ENCODE results near the gene CCNY. TPM values are rescaled to one million over a fixed set of nuclear protein-coding genes. Genes with fewer than 3 reads are reported as not detected.

The CCNY gene
- total RNA-seq, 2 experiments from 2014 or later: 37.0 to 55.8 TPM

DNA sequence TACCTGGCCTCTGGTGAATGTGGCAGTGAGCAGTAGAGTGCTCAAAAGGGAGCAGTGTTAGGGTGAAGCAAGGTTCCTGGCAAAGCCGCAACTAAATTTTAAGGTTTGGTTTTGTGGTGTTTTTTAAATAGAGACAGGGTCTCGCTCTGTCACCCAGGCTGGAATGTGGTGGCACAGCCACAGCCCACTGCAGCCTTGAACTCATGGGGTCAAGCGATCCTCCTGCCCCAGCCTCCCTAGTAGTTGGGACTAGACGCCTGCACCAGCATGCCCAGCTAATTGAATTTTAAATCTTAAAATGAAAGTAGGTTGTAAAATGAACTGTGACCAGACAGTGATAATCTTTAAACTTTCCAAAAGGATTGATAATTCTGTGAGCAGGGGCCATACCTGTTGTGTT is 130.4 kb downstream of the CCNY start:
- Histone ChIP-seq H3K79me2 (ENCODE audit: insufficient read depth, low read depth, low read length) (peaks cover 10% of the 10 kb centered on the region; the same call in 1 of the 2 replicates), H3K27ac (ENCODE audit: low read depth, low read length, poor library complexity, severe bottlenecking) (no peak overlapping the region), H3K36me3 (ENCODE audit: insufficient read depth, low read length) (no peaks in the 10 kb centered on the region), H2AFZ (ENCODE audit: low read length) (no peak overlapping the region), H4K20me1 (ENCODE audit: insufficient read depth, low read length) (peaks cover 4% of the 10 kb centered on the region; the same call in 1 of the 2 replicates), H3K9me3 (ENCODE audit: low read length) (no peaks in the 10 kb centered on the region), H3K4me2 (ENCODE audit: low read length) (no peak overlapping the region), H3K9me2 (ENCODE audit: insufficient read depth, low read length) (no peaks in the 10 kb centered on the region), H3K4me1 (ENCODE audit: insufficient read depth, low read length, poor library complexity, severe bottlenecking) (peaks cover 22% of the 10 kb centered on the region), H3K4me3 (ENCODE audit: low read depth, low read length, poor library complexity, severe bottlenecking) (no peak overlapping the region)
- POLR2A ChIA-PET: interaction anchor here (1.3 kb wide), 1 partner anchor 26 kb away, joined by 4 read pairs; no protein-coding TSS in a partner anchor
- BruUV-seq (replicated peaks): no TSS peak
- CTCF ChIA-PET (ENCODE audit: unreplicated experiment): no interaction called here
- no peak for TF ChIP-seq EZH2phosphoT487 (IDR thresholded peaks at IDR 0.05; ENCODE audit: borderline replicate concordance, low read depth, low read length)
- TF ChIP-seq, protein P1, sequence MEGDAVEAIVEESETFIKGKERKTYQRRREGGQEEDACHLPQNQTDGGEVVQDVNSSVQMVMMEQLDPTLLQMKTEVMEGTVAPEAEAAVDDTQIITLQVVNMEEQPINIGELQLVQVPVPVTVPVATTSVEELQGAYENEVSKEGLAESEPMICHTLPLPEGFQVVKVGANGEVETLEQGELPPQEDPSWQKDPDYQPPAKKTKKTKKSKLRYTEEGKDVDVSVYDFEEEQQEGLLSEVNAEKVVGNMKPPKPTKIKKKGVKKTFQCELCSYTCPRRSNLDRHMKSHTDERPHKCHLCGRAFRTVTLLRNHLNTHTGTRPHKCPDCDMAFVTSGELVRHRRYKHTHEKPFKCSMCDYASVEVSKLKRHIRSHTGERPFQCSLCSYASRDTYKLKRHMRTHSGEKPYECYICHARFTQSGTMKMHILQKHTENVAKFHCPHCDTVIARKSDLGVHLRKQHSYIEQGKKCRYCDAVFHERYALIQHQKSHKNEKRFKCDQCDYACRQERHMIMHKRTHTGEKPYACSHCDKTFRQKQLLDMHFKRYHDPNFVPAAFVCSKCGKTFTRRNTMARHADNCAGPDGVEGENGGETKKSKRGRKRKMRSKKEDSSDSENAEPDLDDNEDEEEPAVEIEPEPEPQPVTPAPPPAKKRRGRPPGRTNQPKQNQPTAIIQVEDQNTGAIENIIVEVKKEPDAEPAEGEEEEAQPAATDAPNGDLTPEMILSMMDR (conservative IDR thresholded peaks at IDR 0.05; ENCODE audit: low read length): no peak
- intact Hi-C loops (cut with micrococcal nuclease; ENCODE audit: unreplicated experiment): no loop called here
- DNase-seq (ENCODE audit: low spot score): no peak

DNA sequence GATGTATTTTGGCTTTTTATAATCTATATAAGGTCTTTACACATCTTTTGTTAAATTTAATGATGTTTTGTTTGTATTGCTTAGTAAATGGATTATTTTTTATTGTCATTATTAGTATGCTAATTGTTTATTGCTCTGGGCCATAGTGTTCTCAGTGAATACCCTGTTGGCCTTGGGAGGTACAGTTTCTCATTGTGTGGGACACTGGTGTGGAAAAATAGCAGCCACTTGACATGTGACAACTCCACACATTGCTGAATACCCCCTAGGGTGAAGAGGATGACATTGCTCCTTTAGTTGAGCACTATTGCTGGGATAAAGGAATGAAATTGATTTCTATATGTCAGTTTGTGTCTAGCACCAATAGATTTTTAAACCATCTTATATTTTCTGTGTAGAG is 130.9 kb downstream of the CCNY start:
- CTCF ChIA-PET (ENCODE audit: unreplicated experiment): no interaction called here

More for the DNA sequence above, 130.9 kb downstream of the CCNY start:
- H3K36me3 ChIP-seq (ENCODE audit: insufficient read depth, low read length): no peaks in the 10 kb centered on the region
- H3K79me2 ChIP-seq (ENCODE audit: insufficient read depth, low read depth, low read length): peaks cover 10% of the 10 kb centered on the region; the same call in 1 of the 2 replicates
- H2AFZ ChIP-seq (ENCODE audit: low read length): no peak overlapping the region
- intact Hi-C loops (cut with micrococcal nuclease; ENCODE audit: unreplicated experiment): no loop called here
- H3K9me2 ChIP-seq (ENCODE audit: insufficient read depth, low read length): no peaks in the 10 kb centered on the region
- no peak overlapping the region for H3K4me3 ChIP-seq (ENCODE audit: low read depth, low read length, poor library complexity, severe bottlenecking)
- H3K4me2 ChIP-seq (ENCODE audit: low read length): no peak overlapping the region
- H3K27ac ChIP-seq (ENCODE audit: low read depth, low read length, poor library complexity, severe bottlenecking): no peak overlapping the region
- H4K20me1 ChIP-seq (ENCODE audit: insufficient read depth, low read length): peaks cover 4% of the 10 kb centered on the region; the same call in 1 of the 2 replicates
- TF ChIP-seq EZH2phosphoT487 (IDR thresholded peaks at IDR 0.05; ENCODE audit: borderline replicate concordance, low read depth, low read length): no peak
- TF ChIP-seq, protein P1 (conservative IDR thresholded peaks at IDR 0.05; ENCODE audit: low read length): no peak
- no peaks in the 10 kb centered on the region for H3K9me3 ChIP-seq (ENCODE audit: low read length)
- BruUV-seq (replicated peaks): no TSS peak
- peaks cover 16% of the 10 kb centered on the region for H3K4me1 ChIP-seq (ENCODE audit: insufficient read depth, low read length, poor library complexity, severe bottlenecking)
- DNase-seq (ENCODE audit: low spot score): no peak
- POLR2A ChIA-PET: interaction anchor here (1.3 kb wide), 1 partner anchor 26 kb away, joined by 4 read pairs; no protein-coding TSS in a partner anchor

Measured in OCI-LY7 (cell line).